ENCODE data around the gene SHISA3. TPM values are rescaled to one million over a fixed set of nuclear protein-coding genes. Genes with fewer than 3 reads are reported as not detected.

SHISA3 gene
- total and polyA plus RNA-seq, 2 of the 8 experiments (the other 6 are each of a cell fraction or from before 2014, with no cell fraction given), result 2.0 to 9.3 TPM

DNA sequence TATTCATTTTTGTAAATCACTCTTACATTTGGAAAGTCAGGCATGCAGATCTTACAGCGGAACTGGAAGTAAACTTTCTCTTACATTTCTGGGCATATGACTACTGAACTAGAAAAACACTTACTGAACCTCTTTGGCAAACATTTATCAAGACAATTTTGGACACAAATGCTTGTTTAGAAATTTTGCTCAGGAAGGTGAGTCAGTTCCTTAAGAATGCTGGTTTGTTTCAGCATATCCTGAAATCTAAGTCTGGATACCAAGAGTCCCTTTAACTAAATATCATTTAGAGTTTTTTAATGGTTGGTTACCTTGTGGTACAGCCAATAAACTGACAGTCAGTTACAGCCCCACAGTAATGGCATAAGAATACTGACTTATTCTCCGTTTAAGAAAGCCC, 15.0 kb downstream of the SHISA3 start (continued):
- TF ChIP-seq, protein P1, sequence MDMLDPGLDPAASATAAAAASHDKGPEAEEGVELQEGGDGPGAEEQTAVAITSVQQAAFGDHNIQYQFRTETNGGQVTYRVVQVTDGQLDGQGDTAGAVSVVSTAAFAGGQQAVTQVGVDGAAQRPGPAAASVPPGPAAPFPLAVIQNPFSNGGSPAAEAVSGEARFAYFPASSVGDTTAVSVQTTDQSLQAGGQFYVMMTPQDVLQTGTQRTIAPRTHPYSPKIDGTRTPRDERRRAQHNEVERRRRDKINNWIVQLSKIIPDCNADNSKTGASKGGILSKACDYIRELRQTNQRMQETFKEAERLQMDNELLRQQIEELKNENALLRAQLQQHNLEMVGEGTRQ (IDR thresholded peaks at IDR 0.05; ENCODE audit: low read length), result no peak
- TF ChIP-seq, protein P2, sequence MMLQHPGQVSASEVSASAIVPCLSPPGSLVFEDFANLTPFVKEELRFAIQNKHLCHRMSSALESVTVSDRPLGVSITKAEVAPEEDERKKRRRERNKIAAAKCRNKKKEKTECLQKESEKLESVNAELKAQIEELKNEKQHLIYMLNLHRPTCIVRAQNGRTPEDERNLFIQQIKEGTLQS (IDR thresholded peaks at IDR 0.05; ENCODE audit: insufficient read depth, low read depth, low read length), result no peak
- TF ChIP-seq SAP30 (IDR thresholded peaks at IDR 0.05; ENCODE audit: insufficient read depth, insufficient replicate concordance, low read length), result no peak
